Natural killer cell (primary cell): ENCODE results near the gene GRK7. TPM values are rescaled to one million over a fixed set of nuclear protein-coding genes. Genes with fewer than 3 reads are reported as not detected.

Experiments used
- ATAC-seq, 3 donors: fragments of 150-1000 bp in 2 of 3; fragments of 200-7000 bp in 1 of 3; cut with Tn5 transposase; 1 replicate in 1 of 3; 2 replicates in 2 of 3; pipeline ENCODE4 v1.10.0; 2021; ENCODE audit warnings: mild to moderate bottlenecking in 2 of 3, moderate library complexity in 2 of 3
- DNase-seq, 2 donors: peaks; one replicate each; pipeline versions ENCODE4 v3.0.0 to v3.0.0-alpha.2; 2013 to 2021; ENCODE audit warnings: mixed read lengths in 1 of 2
- H3K27ac ChIP-seq: one replicate; pipeline ENCODE4 v1.5.1; 2013; ENCODE audit warnings: mild to moderate bottlenecking, low read length
- H3K27me3 ChIP-seq: one replicate; pipeline ENCODE4 v1.6.1; 2013; ENCODE audit warnings: low read length; ENCODE audit not compliant: control insufficient read depth, insufficient read depth
- H3K36me3 ChIP-seq: one replicate; pipeline ENCODE4 v1.6.1; 2013; ENCODE audit warnings: low read length; ENCODE audit not compliant: control insufficient read depth, insufficient read depth
- H3K4me1 ChIP-seq: one replicate; pipeline ENCODE4 v1.6.1; 2013; ENCODE audit warnings: low read length; ENCODE audit not compliant: control insufficient read depth, insufficient read depth
- H3K4me3 ChIP-seq: one replicate; pipeline ENCODE4 v1.5.1; 2013; ENCODE audit warnings: low read length
- H3K9me3 ChIP-seq: one replicate; pipeline ENCODE4 v1.6.1; 2013; ENCODE audit warnings: low read length; ENCODE audit not compliant: control insufficient read depth, insufficient read depth
- H3K27ac Mint-ChIP-seq, 2 donors: one replicate each; pipeline ENCODE4 v1.8.0; 2022; ENCODE audit warnings: mild to moderate bottlenecking in 2 of 2, mixed read lengths in 2 of 2, moderate library complexity in 1 of 2
- H3K27me3 Mint-ChIP-seq, 2 donors: one replicate each; pipeline ENCODE4 v1.8.0; 2022; ENCODE audit warnings: low read depth in 2 of 2, mixed read lengths in 2 of 2
- H3K36me3 Mint-ChIP-seq: one replicate; pipeline ENCODE4 v1.8.0; 2022; ENCODE audit warnings: mixed read lengths
- H3K4me1 Mint-ChIP-seq, 2 donors: one replicate each; pipeline ENCODE4 v1.8.0; 2022; ENCODE audit warnings: mixed read lengths in 2 of 2
- H3K4me3 Mint-ChIP-seq: one replicate; pipeline ENCODE4 v1.8.0; 2022; ENCODE audit warnings: mild to moderate bottlenecking, moderate library complexity, mixed read lengths
- H3K9me3 Mint-ChIP-seq, 2 donors: one replicate each; pipeline ENCODE4 v1.8.0; 2022; ENCODE audit warnings: mixed read lengths in 2 of 2
- CTCF ChIP-seq: fragments of 200-600 bp; IDR thresholded peaks from one replicate; pipeline ENCODE4 v1.8.0; 2022; ENCODE audit warnings: antibody characterized with exemption
- WGBS: methylation state at CpG from one replicate; pipeline ENCODE4 v1.1.7; 2013; ENCODE audit warnings: missing lambda C conversion rate; ENCODE audit not compliant: insufficient coverage; 5-methylcytosine and 5-hydroxymethylcytosine counted together
- intact Hi-C: fragments of 100-400 bp; cut with micrococcal nuclease; formaldehyde crosslinking; loops from one replicate; pipeline ENCODE4 v1.14.2; 2022
- total RNA-seq, 4 donors: library from RNA; stranded (reverse); fragments of 120-200 nt in 1 of 4; gene quantifications; one replicate each; pipeline versions ENCODE4 v1.2.3 to v1.2.4, GENCODE V29; 2013 to 2022

GRK7 gene
- total RNA-seq, 3 donors from 2014 or later (not counting 1 experiment from before 2014, with no cell fraction given), result 0.14 to 0.16 (median 0.15) TPM

GRCh38 chr3:141764986-141765385, 1.8 kb downstream of the GRK7 start:
- Mint-ChIP-seq H3K27me3 (no peaks in the 10 kb centered on the region), H3K27ac (no peak overlapping the region), H3K4me1 (no peaks in the 10 kb centered on the region), H3K36me3 (no peaks in the 10 kb centered on the region), H3K4me3 (no peak overlapping the region), H3K9me3 (no peaks in the 10 kb centered on the region)
- no peak for DNase-seq
- 77% methylated on average over 2 of the region's 2 CpGs for WGBS
- intact Hi-C loops, result no loop called here
- no peak overlapping the region for H3K4me3 ChIP-seq
- no peak for TF ChIP-seq CTCF
- H3K27me3 ChIP-seq, result no peaks in the 10 kb centered on the region
- H3K9me3 ChIP-seq, result no peaks in the 10 kb centered on the region
- no peaks in the 10 kb centered on the region for H3K36me3 ChIP-seq
- no peaks in the 10 kb centered on the region for H3K4me1 ChIP-seq
- H3K27ac ChIP-seq, result no peak overlapping the region
- ATAC-seq, result no peak

- no peaks in the 10 kb centered on the region for H3K27me3 Mint-ChIP-seq
- H3K4me3 ChIP-seq, result no peak overlapping the region
- H3K4me3 Mint-ChIP-seq, result no peak overlapping the region
- H3K9me3 ChIP-seq, result no peaks in the 10 kb centered on the region
- no peaks in the 10 kb centered on the region for H3K36me3 Mint-ChIP-seq
- DNase-seq (no peak), ATAC-seq (no peak)
- 79% methylated on average over 2 of the region's 2 CpGs for WGBS
- H3K27ac ChIP-seq, result no peak overlapping the region
- no peaks in the 10 kb centered on the region for H3K4me1 ChIP-seq
- H3K27me3 ChIP-seq, result no peaks in the 10 kb centered on the region
- H3K27ac Mint-ChIP-seq, result no peak overlapping the region
- H3K36me3 ChIP-seq, result no peaks in the 10 kb centered on the region
- no peaks in the 10 kb centered on the region for H3K4me1 Mint-ChIP-seq
- TF ChIP-seq CTCF, result no peak
- H3K9me3 Mint-ChIP-seq, result no peaks in the 10 kb centered on the region
- intact Hi-C loops, result no loop called here
Observed at GRCh38 chr3:141767066-141767465, 3.9 kb downstream of the GRK7 start.

- ATAC-seq (no peak), DNase-seq (no peak)
- Mint-ChIP-seq H3K4me1 (no peaks in the 10 kb centered on the region), H3K4me3 (no peak overlapping the region), H3K27me3 (no peaks in the 10 kb centered on the region), H3K36me3 (no peaks in the 10 kb centered on the region), H3K9me3 (no peaks in the 10 kb centered on the region), H3K27ac (no peak overlapping the region)
- H3K27me3 ChIP-seq, result no peaks in the 10 kb centered on the region
- H3K4me1 ChIP-seq, result no peaks in the 10 kb centered on the region
- no peaks in the 10 kb centered on the region for H3K36me3 ChIP-seq
- no peak overlapping the region for H3K4me3 ChIP-seq
- TF ChIP-seq CTCF, result no peak
- WGBS, result 96% methylated on average over 6 of the region's 6 CpGs
- H3K9me3 ChIP-seq, result no peaks in the 10 kb centered on the region
- intact Hi-C loops, result no loop called here
- no peak overlapping the region for H3K27ac ChIP-seq
Observed at GRCh38 chr3:141769221-141769894, 6.2 kb downstream of the GRK7 start.

- no peaks in the 10 kb centered on the region for H3K4me1 Mint-ChIP-seq
- no peak for TF ChIP-seq CTCF
- no peaks in the 10 kb centered on the region for H3K4me1 ChIP-seq
- no peaks in the 10 kb centered on the region for H3K36me3 ChIP-seq
- WGBS, result 95% methylated on average over 6 of the region's 6 CpGs
- no peaks in the 10 kb centered on the region for H3K36me3 Mint-ChIP-seq
- no peak for DNase-seq
- no peaks in the 10 kb centered on the region for H3K9me3 Mint-ChIP-seq
- intact Hi-C loops, result no loop called here
- no peaks in the 10 kb centered on the region for H3K27me3 ChIP-seq
- H3K27ac Mint-ChIP-seq, result no peak overlapping the region
- no peaks in the 10 kb centered on the region for H3K9me3 ChIP-seq
- H3K27me3 Mint-ChIP-seq, result no peaks in the 10 kb centered on the region
- H3K4me3 ChIP-seq, result no peak overlapping the region
- H3K27ac ChIP-seq, result no peak overlapping the region
- no peak for ATAC-seq
- H3K4me3 Mint-ChIP-seq, result no peak overlapping the region
Observed at GRCh38 chr3:141773676-141774075, 10.5 kb downstream of the GRK7 start.
